SJCRH30 (cell line): ENCODE measurements around the gene USP51. TPM values are rescaled to one million over a fixed set of nuclear protein-coding genes. Genes with fewer than 3 reads are reported as not detected.
"Not testable (repeated sequence)": the region's sequence is repeated elsewhere in the genome, so short reads cannot be mapped to it uniquely, and the experiment has no call there.

Source experiments
- DNase-seq, 2 experiments: peaks; one replicate each; pipeline ENCODE4 v3.0.0-alpha.2; 2015 to 2020
- H3K27ac ChIP-seq: fragments of 250-450 bp; sonication (Bioruptor Pico); 2 replicates; pipeline ENCODE4 v1.5.1; 2020; ENCODE audit warnings: mild to moderate bottlenecking, moderate library complexity
- H3K27me3 ChIP-seq: fragments of 250-450 bp; sonication (Bioruptor Pico); 2 replicates; pipeline ENCODE4 v1.5.1; 2020; ENCODE audit warnings: mild to moderate bottlenecking, moderate library complexity
- H3K36me3 ChIP-seq: fragments of 250-450 bp; sonication (Bioruptor Pico); 2 replicates; pipeline ENCODE4 v1.5.1; 2020; ENCODE audit warnings: mild to moderate bottlenecking, moderate library complexity
- H3K4me1 ChIP-seq: fragments of 250-450 bp; sonication (Bioruptor Pico); 2 replicates; pipeline ENCODE4 v1.5.1; 2020; ENCODE audit warnings: mild to moderate bottlenecking, moderate library complexity
- H3K4me3 ChIP-seq: fragments of 250-450 bp; sonication (Bioruptor Pico); 2 replicates; pipeline ENCODE4 v1.5.1; 2020; ENCODE audit warnings: mild to moderate bottlenecking, moderate library complexity
- H3K9me3 ChIP-seq: fragments of 250-450 bp; sonication (Bioruptor Pico); replicated peaks from 2 replicates; pipeline ENCODE4 v1.5.1; 2020; ENCODE audit warnings: mild to moderate bottlenecking, moderate library complexity
- total RNA-seq: library from RNA; depleted of rRNA; stranded (reverse); fragments of >200 nt; shearing (Covaris generic); gene quantifications from 2 replicates; pipeline ENCODE4 v1.2.3, GENCODE V29; 2014

Gene USP51
- total RNA-seq, 1 experiment from 2014 or later, result 1.2 TPM

- Histone ChIP-seq H3K27me3 (no peaks in the 10 kb centered on the region), H3K36me3 (no peaks in the 10 kb centered on the region), H3K27ac (no peak overlapping the region), H3K9me3 (no peaks in the 10 kb centered on the region), H3K4me1 (no peaks in the 10 kb centered on the region), H3K4me3 (peak overlapping the region; percentile 64)
- DNase-seq, result no peak
Observed at GRCh38 chrX:55488006-55488592, 1.5 kb downstream of the USP51 start.

- H3K4me3 ChIP-seq, result no peak overlapping the region
- no peak overlapping the region for H3K27ac ChIP-seq
- no peaks in the 10 kb centered on the region for H3K4me1 ChIP-seq
- DNase-seq, result no peak
- H3K27me3 ChIP-seq, result no peaks in the 10 kb centered on the region
- H3K9me3 ChIP-seq, result no peaks in the 10 kb centered on the region
- no peaks in the 10 kb centered on the region for H3K36me3 ChIP-seq
Observed at GRCh38 chrX:55487143-55487542, 2.5 kb downstream of the USP51 start.

GRCh38 chrX:55486736-55487135 lies 2.9 kb downstream of the USP51 start:
- Histone ChIP-seq H3K36me3 (no peaks in the 10 kb centered on the region), H3K27ac (no peak overlapping the region), H3K4me1 (no peaks in the 10 kb centered on the region), H3K27me3 (no peaks in the 10 kb centered on the region), H3K9me3 (no peaks in the 10 kb centered on the region), H3K4me3 (no peak overlapping the region)
- DNase-seq, result no peak

GRCh38 chrX:55484948-55485347 lies 4.7 kb downstream of the USP51 start:
- Histone ChIP-seq H3K9me3 (no peaks in the 10 kb centered on the region), H3K4me3 (no peak overlapping the region), H3K4me1 (no peaks in the 10 kb centered on the region), H3K27ac (no peak overlapping the region), H3K27me3 (no peaks in the 10 kb centered on the region), H3K36me3 (no peaks in the 10 kb centered on the region)
- no peak for DNase-seq

DNA sequence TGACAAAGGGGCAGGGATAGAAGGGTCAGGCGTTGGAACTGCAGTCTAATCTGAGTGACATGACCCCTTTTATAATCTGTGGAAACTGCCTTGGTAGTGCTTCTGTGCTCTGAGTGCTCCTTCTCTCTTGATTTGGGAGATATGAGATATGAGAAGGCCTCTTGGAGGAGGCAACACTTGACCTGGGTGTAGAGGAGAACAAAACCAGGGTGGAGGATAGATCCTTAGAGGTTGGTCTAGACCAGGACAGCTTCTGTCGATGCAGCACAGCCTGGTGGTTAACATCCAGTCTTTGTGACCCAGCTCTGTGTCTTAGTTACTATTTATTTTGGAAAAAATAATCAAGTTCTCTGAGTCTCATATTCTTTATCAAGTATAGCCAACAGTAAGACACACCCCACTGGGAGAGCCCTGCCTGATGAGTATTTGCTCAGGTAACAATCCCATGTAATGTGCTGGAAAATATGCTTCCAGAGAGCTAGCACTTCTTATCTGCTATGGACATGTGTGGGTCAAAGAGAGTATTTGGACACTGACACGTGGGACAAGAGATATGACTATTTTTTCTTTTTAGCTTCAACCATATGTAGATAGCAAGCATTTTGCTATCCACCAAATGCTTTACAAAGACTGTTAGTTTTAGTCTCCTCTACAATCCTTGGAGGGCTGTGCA lies 9.1 kb downstream of the USP51 start:
- H3K36me3 ChIP-seq, result no peaks in the 10 kb centered on the region
- no peak overlapping the region for H3K27ac ChIP-seq
- no peaks in the 10 kb centered on the region for H3K9me3 ChIP-seq
- no peaks in the 10 kb centered on the region for H3K27me3 ChIP-seq
- no peak overlapping the region for H3K4me3 ChIP-seq
- no peaks in the 10 kb centered on the region for H3K4me1 ChIP-seq
- no peak for DNase-seq

DNA sequence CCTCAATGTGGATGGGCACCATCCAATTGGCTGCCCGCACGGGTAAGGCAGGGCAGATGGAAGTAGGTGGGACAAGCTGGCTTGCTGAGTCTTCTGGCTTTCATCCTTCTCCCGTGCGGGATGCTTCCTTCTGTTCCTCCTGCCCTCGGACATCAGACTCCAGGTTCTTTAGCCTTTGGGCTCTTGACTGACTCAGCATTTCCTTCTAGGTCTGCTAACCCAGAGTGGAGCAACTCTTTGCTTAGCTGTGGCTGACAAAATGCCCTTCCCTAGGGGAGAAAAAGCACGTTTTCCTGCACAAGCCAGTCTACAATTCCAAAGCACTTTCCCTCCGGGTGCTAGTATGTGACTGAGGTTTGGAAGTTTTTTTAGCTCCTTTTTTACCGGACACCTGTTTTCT lies 9.7 kb downstream of the USP51 start:
- H3K36me3 ChIP-seq, H3K4me1 ChIP-seq, H3K9me3 ChIP-seq, H3K4me3 ChIP-seq, DNase-seq, H3K27ac ChIP-seq, H3K27me3 ChIP-seq: not testable (repeated sequence)

DNA sequence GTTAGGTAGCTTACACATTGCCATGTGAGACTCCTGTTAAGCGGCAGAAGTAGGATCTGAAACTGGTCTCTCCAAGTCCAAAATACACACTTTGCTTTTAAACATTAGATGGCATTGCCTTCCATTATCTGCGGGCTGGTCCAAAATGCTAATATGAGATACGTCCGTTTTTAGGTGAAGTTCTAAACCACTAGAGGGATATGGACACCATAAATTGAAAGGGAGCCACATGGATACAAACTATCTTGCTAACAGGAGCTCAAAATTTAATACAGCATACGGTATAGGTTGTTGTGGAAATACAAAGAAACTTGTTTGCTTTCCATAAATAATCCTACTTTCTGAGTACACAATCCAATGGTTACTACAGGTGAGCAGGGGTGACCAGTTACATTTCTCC lies 23.9 kb downstream of the USP51 start:
- not testable (repeated sequence) for H3K9me3 ChIP-seq, H3K36me3 ChIP-seq, H3K4me1 ChIP-seq, H3K4me3 ChIP-seq, H3K27ac ChIP-seq, DNase-seq, H3K27me3 ChIP-seq

DNA sequence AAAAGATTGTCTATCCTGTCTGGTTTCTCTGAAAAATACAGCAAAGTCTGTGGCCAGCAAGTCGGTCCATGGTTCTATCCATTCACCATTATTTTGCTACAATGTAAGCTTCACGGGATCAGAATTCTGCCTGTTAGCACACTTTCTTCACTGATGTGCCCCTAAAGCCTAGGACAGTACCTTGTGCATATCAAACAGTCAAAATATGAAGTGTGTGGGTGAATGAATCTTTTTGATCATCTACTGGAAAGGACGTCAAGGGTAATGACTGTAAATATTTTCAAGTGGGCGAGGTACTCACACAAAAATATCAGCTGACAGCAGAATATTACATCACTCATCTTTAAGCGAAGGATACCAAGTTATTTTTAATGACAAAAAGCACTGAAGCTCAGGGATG lies 24.5 kb downstream of the USP51 start:
- DNase-seq, H3K36me3 ChIP-seq, H3K4me3 ChIP-seq, H3K27me3 ChIP-seq, H3K9me3 ChIP-seq, H3K4me1 ChIP-seq, H3K27ac ChIP-seq: not testable (repeated sequence)

GRCh38 chrX:55464050-55464449 lies 25.6 kb downstream of the USP51 start:
- H3K9me3 ChIP-seq, H3K4me1 ChIP-seq, H3K27me3 ChIP-seq, H3K4me3 ChIP-seq, H3K36me3 ChIP-seq, H3K27ac ChIP-seq, DNase-seq: not testable (repeated sequence)

- H3K27me3 ChIP-seq, DNase-seq, H3K9me3 ChIP-seq, H3K4me3 ChIP-seq, H3K4me1 ChIP-seq, H3K27ac ChIP-seq, H3K36me3 ChIP-seq: not testable (repeated sequence)
Observed at GRCh38 chrX:55459926-55460325, 29.7 kb downstream of the USP51 start.

GRCh38 chrX:55459426-55459825 lies 30.2 kb downstream of the USP51 start:
- H3K9me3 ChIP-seq, DNase-seq, H3K4me1 ChIP-seq, H3K36me3 ChIP-seq, H3K27me3 ChIP-seq, H3K4me3 ChIP-seq, H3K27ac ChIP-seq: not testable (repeated sequence)

DNA sequence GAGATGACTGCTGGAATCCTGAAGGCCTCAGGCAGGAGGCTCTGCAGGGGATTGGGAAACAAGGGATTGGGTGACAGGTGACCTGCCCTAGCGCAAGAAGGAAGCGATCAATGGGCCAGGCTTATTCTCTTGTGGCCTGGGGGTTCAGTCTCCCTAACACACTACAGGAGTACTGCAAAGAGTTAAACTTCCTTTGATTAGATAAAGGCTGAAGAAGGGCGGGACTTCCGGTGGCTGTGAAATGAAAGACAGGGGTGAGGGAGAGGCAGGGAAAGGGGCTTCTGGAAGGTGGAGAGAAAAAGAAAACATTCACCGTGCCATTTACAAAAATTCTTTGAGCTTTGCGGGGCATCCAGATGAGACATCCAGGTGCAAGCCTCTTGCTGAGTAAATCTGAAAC lies 33.9 kb downstream of the USP51 start:
- H3K4me3 ChIP-seq, H3K9me3 ChIP-seq, DNase-seq, H3K27me3 ChIP-seq, H3K4me1 ChIP-seq, H3K36me3 ChIP-seq, H3K27ac ChIP-seq: not testable (repeated sequence)

DNA sequence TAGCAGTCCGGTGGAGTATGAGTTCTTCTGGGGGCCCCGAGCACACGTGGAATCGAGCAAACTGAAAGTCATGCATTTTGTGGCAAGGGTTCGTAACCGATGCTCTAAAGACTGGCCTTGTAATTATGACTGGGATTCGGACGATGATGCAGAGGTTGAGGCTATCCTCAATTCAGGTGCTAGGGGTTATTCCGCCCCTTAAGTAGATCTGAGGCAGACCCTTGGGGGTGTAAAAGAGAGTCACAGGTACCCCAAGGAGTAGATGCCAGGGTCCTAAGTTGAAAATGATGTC lies 36.9 kb downstream of the USP51 start:
- Histone ChIP-seq H3K4me1 (no peaks in the 10 kb centered on the region), H3K9me3 (no peaks in the 10 kb centered on the region), H3K36me3 (no peaks in the 10 kb centered on the region), H3K27me3 (no peaks in the 10 kb centered on the region), H3K27ac (no peak overlapping the region), H3K4me3 (peak overlapping the region; percentile 60)
- DNase-seq, result no peak

DNA sequence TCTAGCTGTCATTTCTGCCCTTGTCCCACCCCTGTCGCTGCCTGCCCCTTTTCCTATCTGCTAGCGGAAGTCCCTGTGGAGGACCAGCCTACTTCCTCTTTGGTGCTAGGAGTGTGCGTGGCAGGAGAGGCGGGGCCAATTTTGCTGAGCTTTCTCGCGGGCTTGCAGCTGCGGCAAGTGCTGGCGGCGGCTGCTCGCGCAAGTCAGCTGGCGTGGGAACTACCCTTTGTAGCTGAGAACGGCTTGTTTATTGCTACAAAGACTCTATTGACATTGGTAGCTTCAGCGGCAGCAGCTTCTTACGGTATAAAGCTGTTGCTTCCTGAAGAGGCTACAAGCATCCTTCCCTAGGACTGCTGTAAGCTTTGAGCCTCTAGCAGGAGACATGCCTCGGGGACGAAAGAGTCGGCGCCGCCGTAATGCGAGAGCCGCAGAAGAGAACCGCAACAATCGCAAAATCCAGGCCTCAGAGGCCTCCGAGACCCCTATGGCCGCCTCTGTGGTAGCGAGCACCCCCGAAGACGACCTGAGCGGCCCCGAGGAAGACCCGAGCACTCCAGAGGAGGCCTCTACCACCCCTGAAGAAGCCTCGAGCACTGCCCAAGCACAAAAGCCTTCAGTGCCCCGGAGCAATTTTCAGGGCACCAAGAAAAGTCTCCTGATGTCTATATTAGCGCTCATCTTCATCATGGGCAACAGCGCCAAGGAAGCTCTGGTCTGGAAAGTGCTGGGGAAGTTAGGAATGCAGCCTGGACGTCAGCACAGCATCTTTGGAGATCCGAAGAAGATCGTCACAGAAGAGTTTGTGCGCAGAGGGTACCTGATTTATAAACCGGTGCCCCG lies 37.4 kb downstream of the USP51 start, which contains the start of gene MAGEH1:
MAGEH1 (plus strand) TSS at position 138 of the 843 bp plus-strand sequence; CDS start at position 386, 248 bp downstream.
- no peaks in the 10 kb centered on the region for H3K27me3 ChIP-seq
- H3K9me3 ChIP-seq, result no peaks in the 10 kb centered on the region
- peak within 1 kb of the TSS; percentile 60 for H3K4me3 ChIP-seq
- no peaks in the 10 kb centered on the region for H3K4me1 ChIP-seq
- peak; percentile 68 to 69 for DNase-seq
- H3K36me3 ChIP-seq, result no peaks in the 10 kb centered on the region
- H3K27ac ChIP-seq, result 0 out of 2 replicates have a peak within 1 kb of the TSS, but pooled peaks have one; percentile 15

- no peak for DNase-seq
- H3K27ac ChIP-seq, result no peak overlapping the region
- no peaks in the 10 kb centered on the region for H3K36me3 ChIP-seq
- H3K4me3 ChIP-seq, result peak overlapping the region; percentile 60
- no peaks in the 10 kb centered on the region for H3K9me3 ChIP-seq
- no peaks in the 10 kb centered on the region for H3K4me1 ChIP-seq
- no peaks in the 10 kb centered on the region for H3K27me3 ChIP-seq
Observed at GRCh38 chrX:55451626-55451989, 38.0 kb downstream of the USP51 start.
